ENCODE measurements around the gene ELL.

GRCh38 chr19:18446811-18447359, 75.0 kb downstream of the ELL start:
- TF ChIP-seq ZFX (IDR thresholded peaks at IDR 0.05; ENCODE audit: borderline replicate concordance), result no peak
- no peak for TF ChIP-seq CTCF (IDR thresholded peaks at IDR 0.05)
